NCI-H510A treated with DMSO at 0.1 percent for 48 hours (cell line): ENCODE measurements around the gene ADAMTS17.

Experiments
- DNase-seq: peaks from one replicate; lab custom pipeline; 2025; lab: John Stamatoyannopoulos, UW

ADAMTS17 gene

GRCh38 chr15:100201376-100202280 lies 140.1 kb downstream of the ADAMTS17 start:
- no peak for DNase-seq

GRCh38 chr15:100200287-100200880 lies 141.4 kb downstream of the ADAMTS17 start:
- no peak for DNase-seq

- DNase-seq = no peak
Observed at GRCh38 chr15:100199711-100200286, 142.0 kb downstream of the ADAMTS17 start.

GRCh38 chr15:100198442-100198841 lies 143.3 kb downstream of the ADAMTS17 start:
- DNase-seq = no peak

- no peak for DNase-seq
Observed at GRCh38 chr15:100196326-100197058, 145.3 kb downstream of the ADAMTS17 start.

- DNase-seq = no peak
Observed at GRCh38 chr15:100194996-100195395, 146.8 kb downstream of the ADAMTS17 start.

GRCh38 chr15:100193277-100193860 lies 148.4 kb downstream of the ADAMTS17 start:
- DNase-seq = no peak

GRCh38 chr15:100192097-100193080 lies 149.4 kb downstream of the ADAMTS17 start:
- DNase-seq = no peak

- no peak for DNase-seq
Observed at GRCh38 chr15:100191161-100191560, 150.6 kb downstream of the ADAMTS17 start.

- no peak for DNase-seq
Observed at GRCh38 chr15:100190675-100191074, 151.1 kb downstream of the ADAMTS17 start.

GRCh38 chr15:100189849-100190248 lies 151.9 kb downstream of the ADAMTS17 start:
- DNase-seq = no peak

- DNase-seq = no peak
Observed at GRCh38 chr15:100189319-100189718, 152.5 kb downstream of the ADAMTS17 start.

GRCh38 chr15:100187677-100188076 lies 154.1 kb downstream of the ADAMTS17 start:
- no peak for DNase-seq

- no peak for DNase-seq
Observed at GRCh38 chr15:100186960-100187359, 154.8 kb downstream of the ADAMTS17 start.

GRCh38 chr15:100186366-100186765 lies 155.4 kb downstream of the ADAMTS17 start:
- no peak for DNase-seq

- no peak for DNase-seq
Observed at GRCh38 chr15:100183921-100184495, 157.8 kb downstream of the ADAMTS17 start.

- DNase-seq = no peak
Observed at GRCh38 chr15:100180921-100181320, 160.9 kb downstream of the ADAMTS17 start.

GRCh38 chr15:100175406-100176114 lies 166.2 kb downstream of the ADAMTS17 start:
- no peak for DNase-seq

- no peak for DNase-seq
Observed at GRCh38 chr15:100174904-100175275, 166.9 kb downstream of the ADAMTS17 start.
